Vagina (tissue), 2 donors: ENCODE results near the gene STBD1.

Experiments
- CTCF ChIP-seq, 3 experiments: fragments of 450-650 bp in 2 of 3; fragments of 200-600 bp in 1 of 3; sonication (generic) in 1 of 3; IDR thresholded peaks; one replicate each; pipeline ENCODE4 v1.5.1; 2017 to 2019; ENCODE audit warnings: antibody characterized with exemption in 3 of 3, mild to moderate bottlenecking in 2 of 3, moderate library complexity in 2 of 3
- POLR2A ChIP-seq, 2 donors: fragments of 450-650 bp; IDR thresholded peaks; one replicate each; pipeline ENCODE4 v1.6.1; 2017; ENCODE audit warnings: antibody characterized with exemption in 2 of 2, mild to moderate bottlenecking in 2 of 2, moderate library complexity in 2 of 2
- POLR2AphosphoS5 ChIP-seq, 2 donors: sonication (generic); formaldehyde crosslinking; IDR thresholded peaks; one replicate each; pipeline ENCODE4 v1.9.0; 2017; ENCODE audit warnings: antibody characterized with exemption in 2 of 2, mild to moderate bottlenecking in 2 of 2, low read depth in 1 of 2; ENCODE audit not compliant: insufficient read depth in 1 of 2

DNA sequence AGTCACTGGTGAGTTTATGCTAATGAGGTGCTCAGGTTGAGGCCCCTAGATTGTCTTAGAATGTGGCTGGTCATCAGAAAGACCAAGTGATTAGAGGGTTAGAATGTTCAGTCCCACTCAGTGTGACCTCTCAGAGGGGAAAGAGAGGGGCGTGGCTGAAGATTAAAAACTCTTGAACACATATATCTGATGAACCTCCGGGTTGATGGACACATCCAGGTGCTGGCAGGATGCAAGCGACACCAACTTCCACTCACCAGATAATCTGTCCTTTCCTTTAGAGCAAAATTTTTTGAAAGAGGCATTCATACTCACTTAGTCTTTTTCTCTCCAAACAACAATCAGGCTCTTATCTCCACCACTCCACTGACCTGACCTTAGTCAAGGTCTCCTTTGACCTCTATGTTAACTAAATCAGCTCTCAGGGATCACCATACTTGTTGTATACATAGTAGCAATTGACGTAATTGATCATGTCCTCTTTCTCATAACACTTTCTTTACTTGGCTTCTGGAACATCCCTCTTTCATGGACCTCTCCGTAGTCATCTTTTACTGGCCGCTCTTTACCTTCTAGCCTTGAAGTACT is 40.8 kb upstream of the STBD1 start:
- no peak for TF ChIP-seq CTCF (IDR thresholded peaks at IDR 0.05)
- TF ChIP-seq POLR2A (IDR thresholded peaks at IDR 0.05), result no peak
- TF ChIP-seq POLR2AphosphoS5 (IDR thresholded peaks at IDR 0.05; ENCODE audit: insufficient read depth in 1 of 2, low read depth in 1 of 2), result no peak
